Endothelial cell of umbilical vein (primary cell): Measurements from ENCODE around the gene CASP9. TPM values are rescaled to one million over a fixed set of nuclear protein-coding genes. Genes with fewer than 3 reads are reported as not detected.

Experiments
- BruUV-seq: library from RNA; stranded (reverse); fragments of 400-500 nt; replicated peaks from 2 replicates; lab custom pipeline; 2021; lab: Mats Ljungman, UMichigan
- CTCF ChIA-PET: fragments of 300-600, 350-600 bp; sonication (Branson Sonifier 250); formaldehyde crosslinking; loops from one replicate; lab custom pipeline; 2021; ENCODE audit warnings: antibody characterized with exemption, inconsistent platforms; lab: Charles Lee
- POLR2A ChIA-PET: fragments of 300-600, 350-600 bp; sonication (Branson Sonifier 250); formaldehyde crosslinking; loops from one replicate; lab custom pipeline; 2021; ENCODE audit warnings: antibody characterized with exemption, inconsistent platforms; lab: Charles Lee
- DNase-seq: peaks from one replicate; pipeline ENCODE4 v3.0.0-alpha.2; 2011; ENCODE audit warnings: low read depth, low spot score
- FAIRE-seq: peaks from 2 replicates; lab custom pipeline; 2011; peaks lifted over from hg19 to GRCh38; lab: Jason Lieb, UNC
- H2AFZ ChIP-seq: 2 replicates; pipeline ENCODE4 v1.6.0; 2012; ENCODE audit warnings: low read depth, low read length, control low read depth, inconsistent platforms
- H3K27ac ChIP-seq: 2 replicates; pipeline ENCODE4 v1.5.1; 2011; ENCODE audit warnings: low read depth, mild to moderate bottlenecking, control low read depth, low read length, moderate library complexity; ENCODE audit not compliant: insufficient read depth
- H3K27me3 ChIP-seq, 2 experiments: 2 replicates each; pipeline versions ENCODE4 v1.6.0 to v1.6.1; 2011; ENCODE audit warnings: low read length in 2 of 2, mixed read lengths in 1 of 2; ENCODE audit not compliant: control insufficient read depth in 2 of 2, insufficient read depth in 2 of 2
- H3K36me3 ChIP-seq, 2 experiments: 2 replicates in 1 of 2; 3 replicates in 1 of 2; pipeline ENCODE4 v1.5.1; 2011; ENCODE audit warnings: low read length in 2 of 2, mild to moderate bottlenecking in 1 of 2, moderate library complexity in 1 of 2; ENCODE audit not compliant: control insufficient read depth in 2 of 2, insufficient read depth in 2 of 2; ENCODE audit errors: extremely low read depth in 1 of 2
- H3K4me1 ChIP-seq: 3 replicates; pipeline ENCODE4 v1.5.1; 2011; ENCODE audit warnings: mild to moderate bottlenecking, low read length; ENCODE audit not compliant: control insufficient read depth, insufficient read depth; ENCODE audit errors: extremely low read depth
- H3K4me2 ChIP-seq: 2 replicates; pipeline ENCODE4 v1.6.1; 2011; ENCODE audit warnings: low read length, control low read depth, mixed read lengths; ENCODE audit not compliant: insufficient read depth
- H3K4me3 ChIP-seq, 3 experiments: fragments of 200-600 bp in 1 of 3; sonication (generic), shearing (Covaris generic) in 1 of 3; replicated peaks in 1 of 3; 2 replicates each; pipeline ENCODE4 v1.5.1; 2011 to 2016; ENCODE audit warnings: control low read depth in 3 of 3, low read length in 3 of 3, mild to moderate bottlenecking in 2 of 3, inconsistent platforms in 1 of 3, low read depth in 1 of 3, moderate library complexity in 1 of 3; ENCODE audit not compliant: insufficient read depth in 1 of 3
- H3K79me2 ChIP-seq: 2 replicates; pipeline ENCODE4 v1.6.0; 2012; ENCODE audit warnings: low read length, inconsistent platforms; ENCODE audit not compliant: control insufficient read depth, insufficient read depth
- H3K9ac ChIP-seq: replicated peaks from 2 replicates; pipeline ENCODE3; 2011; ENCODE audit warnings: low read length, control low read depth; ENCODE audit not compliant: insufficient read depth; ENCODE audit errors: extremely low read depth
- H3K9me1 ChIP-seq: replicated peaks from 3 replicates; pipeline ENCODE4 v1.6.0; 2011; ENCODE audit warnings: mild to moderate bottlenecking, low read length; ENCODE audit not compliant: control insufficient read depth, insufficient read depth; ENCODE audit errors: extremely low read depth
- H3K9me3 ChIP-seq: replicated peaks from 2 replicates; pipeline ENCODE4 v1.5.1; 2012; ENCODE audit warnings: low read length, inconsistent platforms; ENCODE audit not compliant: control insufficient read depth, insufficient read depth
- H4K20me1 ChIP-seq: replicated peaks from 2 replicates; pipeline ENCODE3; 2011; ENCODE audit warnings: mild to moderate bottlenecking, low read length; ENCODE audit not compliant: control insufficient read depth, insufficient read depth; ENCODE audit errors: extremely low read depth
- EZH2 ChIP-seq: IDR thresholded peaks from 2 replicates; pipeline ENCODE4 v1.6.1; 2012; ENCODE audit warnings: borderline replicate concordance, low read depth, mild to moderate bottlenecking, moderate library complexity, low read length, inconsistent platforms; ENCODE audit not compliant: severe bottlenecking
- FOS ChIP-seq: IDR thresholded peaks from 2 replicates; pipeline ENCODE4 v1.6.1; 2011; ENCODE audit warnings: mild to moderate bottlenecking, low read length, moderate library complexity, borderline replicate concordance; ENCODE audit not compliant: insufficient read depth
- GATA2 ChIP-seq: IDR thresholded peaks from 2 replicates; pipeline ENCODE4 v1.7.0; 2011; ENCODE audit warnings: low read depth, mild to moderate bottlenecking, moderate library complexity, mixed read lengths, low read length; ENCODE audit not compliant: insufficient read length, insufficient read depth
- JUN ChIP-seq: IDR thresholded peaks from 2 replicates; pipeline ENCODE4 v1.6.1; 2011; ENCODE audit warnings: borderline replicate concordance, low read depth; ENCODE audit not compliant: insufficient read length, insufficient read depth
- MYC ChIP-seq: IDR thresholded peaks from one replicate; pipeline ENCODE4 v1.6.1; 2011; ENCODE audit warnings: mild to moderate bottlenecking, low read depth, low read length
- POLR2A ChIP-seq: IDR thresholded peaks from 2 replicates; pipeline ENCODE4 v1.6.1; 2012; ENCODE audit warnings: low read depth, mild to moderate bottlenecking, control low read depth, low read length
- POLR2AphosphoS5 ChIP-seq: IDR thresholded peaks from 2 replicates; pipeline ENCODE4 v1.6.1; 2012; ENCODE audit warnings: low read depth, mild to moderate bottlenecking, control low read depth, low read length, moderate library complexity; ENCODE audit not compliant: insufficient read depth
- dilution Hi-C: fragments of 300-500 bp; cut with MboI; formaldehyde crosslinking; loops from one replicate; pipeline ENCODE4 v1.15.0; 2019; ENCODE audit warnings: low sequenced_read_pairs; ENCODE audit not compliant: extremely low pct_ligation_motif_present
- intact Hi-C: fragments of 100-400 bp; cut with micrococcal nuclease; formaldehyde crosslinking; loops from one replicate; pipeline ENCODE4 v1.10.0; 2022
- polyA plus RNA-seq, 4 experiments: library from polyadenylated mRNA; depleted of rRNA in 3 of 4; stranded (reverse) in 3 of 4; unstranded in 1 of 4; fragments of >200 nt; gene quantifications; 2 replicates each; pipeline versions ENCODE4 v1.2.1 to v1.2.3, GENCODE V29; 2011 to 2012; ENCODE audit warnings: missing spikeins in 1 of 4
- total RNA-seq: library from RNA; stranded (reverse); gene quantifications from 2 replicates; pipeline ENCODE4 v1.2.3, GENCODE V29; 2021
- TF ChIP-seq, protein P1 (sequence below), 2 donors: IDR thresholded peaks; 1 replicate in 1 of 2; 2 replicates in 1 of 2; pipeline ENCODE4 v1.5.1; 2011; ENCODE audit warnings: low read length in 2 of 2, mild to moderate bottlenecking in 2 of 2, moderate library complexity in 2 of 2, control low read depth in 1 of 2, inconsistent platforms in 1 of 2, low read depth in 1 of 2; ENCODE audit not compliant: insufficient read depth in 1 of 2; ENCODE audit errors: extremely low read depth in 1 of 2
- TF ChIP-seq, protein P2 (sequence below): IDR thresholded peaks from 2 replicates; pipeline ENCODE4 v1.6.1; 2011; ENCODE audit not compliant: insufficient read depth, insufficient read length

Gene CASP9
- total and polyA plus RNA-seq, 2 donors (not counting 3 experiments of a cell fraction or from before 2014, with no cell fraction given), result 10.5 to 14.1 TPM

DNA sequence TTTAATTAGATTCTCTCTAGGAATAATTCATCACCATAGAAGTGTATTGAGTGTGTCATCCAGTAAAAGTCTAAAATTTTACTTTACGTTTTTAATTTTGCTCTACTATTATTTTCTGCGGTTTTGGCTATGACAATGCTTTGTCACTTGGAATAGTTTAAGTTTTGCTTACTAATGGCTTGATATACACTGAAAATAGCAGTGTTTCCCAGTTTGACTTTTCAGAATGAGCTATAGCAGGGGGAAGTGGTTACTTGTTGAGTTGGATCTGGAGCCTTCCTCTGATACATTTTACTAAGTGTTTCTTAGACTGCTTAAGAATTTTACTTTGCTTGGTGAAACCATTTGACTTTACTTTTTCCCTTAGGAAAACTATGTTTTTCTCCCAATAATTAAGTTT is 7.7 kb upstream of the CASP9 start:
- DNase-seq, result no peak
- Histone ChIP-seq H3K9me1 (no peaks in the 10 kb centered on the region), H3K36me3 (peaks cover 2 to 7% of the 10 kb centered on the region in 2 experiments), H3K27ac (no peak overlapping the region), H4K20me1 (no peaks in the 10 kb centered on the region), H3K9me3 (no peaks in the 10 kb centered on the region), H3K4me3 (no peak overlapping the region), H3K4me2 (no peak overlapping the region), H3K79me2 (peaks cover 11% of the 10 kb centered on the region), H2AFZ (no peak overlapping the region), H3K9ac (no peak overlapping the region), H3K4me1 (peaks cover 6% of the 10 kb centered on the region), H3K27me3 (no peaks in the 10 kb centered on the region)
- TF ChIP-seq POLR2AphosphoS5 (no peak), JUN (no peak), FOS (no peak), EZH2 (no peak), MYC (no peak), GATA2 (no peak), POLR2A (no peak)
- TF ChIP-seq, protein P1, sequence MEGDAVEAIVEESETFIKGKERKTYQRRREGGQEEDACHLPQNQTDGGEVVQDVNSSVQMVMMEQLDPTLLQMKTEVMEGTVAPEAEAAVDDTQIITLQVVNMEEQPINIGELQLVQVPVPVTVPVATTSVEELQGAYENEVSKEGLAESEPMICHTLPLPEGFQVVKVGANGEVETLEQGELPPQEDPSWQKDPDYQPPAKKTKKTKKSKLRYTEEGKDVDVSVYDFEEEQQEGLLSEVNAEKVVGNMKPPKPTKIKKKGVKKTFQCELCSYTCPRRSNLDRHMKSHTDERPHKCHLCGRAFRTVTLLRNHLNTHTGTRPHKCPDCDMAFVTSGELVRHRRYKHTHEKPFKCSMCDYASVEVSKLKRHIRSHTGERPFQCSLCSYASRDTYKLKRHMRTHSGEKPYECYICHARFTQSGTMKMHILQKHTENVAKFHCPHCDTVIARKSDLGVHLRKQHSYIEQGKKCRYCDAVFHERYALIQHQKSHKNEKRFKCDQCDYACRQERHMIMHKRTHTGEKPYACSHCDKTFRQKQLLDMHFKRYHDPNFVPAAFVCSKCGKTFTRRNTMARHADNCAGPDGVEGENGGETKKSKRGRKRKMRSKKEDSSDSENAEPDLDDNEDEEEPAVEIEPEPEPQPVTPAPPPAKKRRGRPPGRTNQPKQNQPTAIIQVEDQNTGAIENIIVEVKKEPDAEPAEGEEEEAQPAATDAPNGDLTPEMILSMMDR (IDR thresholded peaks at IDR 0.05; ENCODE audit: extremely low read depth in 1 of 2, insufficient read depth in 1 of 2, low read depth in 1 of 2, low read length in 2 of 2), result no peak
- TF ChIP-seq, protein P2, sequence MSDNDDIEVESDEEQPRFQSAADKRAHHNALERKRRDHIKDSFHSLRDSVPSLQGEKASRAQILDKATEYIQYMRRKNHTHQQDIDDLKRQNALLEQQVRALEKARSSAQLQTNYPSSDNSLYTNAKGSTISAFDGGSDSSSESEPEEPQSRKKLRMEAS, result no peak
- ChIA-PET POLR2A (no interaction called here), CTCF (no interaction called here)
- no peak for FAIRE-seq
- dilution Hi-C loops (no loop called here), intact Hi-C loops (no loop called here)
- BruUV-seq, result no TSS peak
